Stimulated activated naive B cell treated with anti-CD40 and anti-IgM and Interleukin-4, amounts not matched to agents 10 μg/mL and 1 μg/mL and 100 μg/mL, for 72 hours (primary cell): Measurements from ENCODE around the gene PFKFB4.

Source experiments
- ATAC-seq, 2 donors: fragments of 150-1000 bp; cut with Tn5 transposase; replicated peaks; 2 replicates each; pipeline ENCODE4 v1.10.0; 2021; ENCODE audit warnings: moderate library complexity in 1 of 2
- DNase-seq: peaks from one replicate; pipeline ENCODE4 v3.0.0; 2021
- H3K27ac Mint-ChIP-seq: one replicate; pipeline ENCODE4 v1.8.0; 2022; ENCODE audit warnings: mild to moderate bottlenecking, mixed read lengths
- H3K27me3 Mint-ChIP-seq, 2 donors: one replicate each; pipeline ENCODE4 v1.8.0; 2022; ENCODE audit warnings: mixed read lengths in 2 of 2
- H3K36me3 Mint-ChIP-seq, 2 donors: one replicate each; pipeline ENCODE4 v1.8.0; 2022; ENCODE audit warnings: mixed read lengths in 2 of 2, mild to moderate bottlenecking in 1 of 2
- H3K4me1 Mint-ChIP-seq, 2 donors: one replicate each; pipeline ENCODE4 v1.8.0; 2022; ENCODE audit warnings: mixed read lengths in 2 of 2, mild to moderate bottlenecking in 1 of 2
- H3K4me3 Mint-ChIP-seq, 2 donors: one replicate each; pipeline ENCODE4 v1.8.0; 2022; ENCODE audit warnings: mild to moderate bottlenecking in 2 of 2, mixed read lengths in 2 of 2, moderate library complexity in 1 of 2
- H3K9me3 Mint-ChIP-seq, 2 donors: one replicate each; pipeline ENCODE4 v1.8.0; 2022; ENCODE audit warnings: mixed read lengths in 2 of 2, mild to moderate bottlenecking in 1 of 2

The PFKFB4 gene

DNA sequence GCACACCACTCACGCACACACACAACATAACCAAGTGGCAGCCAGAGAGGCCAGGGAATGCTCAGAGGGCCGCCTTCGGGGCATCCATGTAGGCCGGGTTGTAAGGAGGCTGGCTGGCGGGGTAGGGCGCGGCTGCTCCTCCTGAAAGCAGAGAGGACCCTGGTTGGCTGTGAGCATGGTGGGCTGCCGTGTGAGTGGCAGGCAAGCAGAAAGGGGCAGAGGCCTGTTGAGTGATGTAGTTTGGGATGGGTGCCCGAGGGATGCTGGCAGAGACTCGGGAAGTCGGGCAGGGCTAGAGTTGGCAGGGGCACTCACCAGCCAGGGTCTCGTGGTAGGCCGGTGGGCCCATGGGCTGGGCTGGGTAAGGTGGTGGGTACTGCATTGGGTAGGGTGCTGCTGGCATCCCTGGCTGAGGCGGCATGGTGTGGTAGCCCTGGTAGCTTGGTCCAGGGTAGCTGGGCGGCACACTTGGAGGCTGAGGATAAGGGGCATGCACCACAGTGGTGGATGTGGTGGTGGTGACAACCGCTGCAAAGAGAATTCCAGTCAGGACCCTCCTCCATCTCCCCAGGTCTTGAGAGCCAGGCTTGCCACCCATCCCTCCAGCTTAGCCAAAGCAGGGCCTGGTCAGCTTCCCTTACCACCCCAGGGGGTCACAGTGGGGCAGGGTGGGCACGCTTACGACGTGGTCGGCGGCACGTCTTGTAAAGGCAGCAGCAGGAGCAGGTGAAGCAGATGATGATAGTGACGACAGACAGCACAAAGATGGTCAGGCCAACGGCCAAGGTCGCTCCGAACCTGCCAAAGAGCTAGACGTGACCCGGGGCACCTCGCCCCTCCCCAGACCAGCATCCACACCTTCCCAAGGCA, 87.3 kb downstream of the PFKFB4 start:
- Mint-ChIP-seq H3K27ac (peak overlapping the region; percentile 90), H3K9me3 (no peaks in the 10 kb centered on the region), H3K4me1 (peaks cover 51 to 63% of the 10 kb centered on the region in 2 donors), H3K36me3 (peaks cover 19 to 53% of the 10 kb centered on the region in 2 donors), H3K27me3 (no peaks in the 10 kb centered on the region), H3K4me3 (peak overlapping the region; percentile 58 to 66)
- ATAC-seq (no peak), DNase-seq (no peak)

DNA sequence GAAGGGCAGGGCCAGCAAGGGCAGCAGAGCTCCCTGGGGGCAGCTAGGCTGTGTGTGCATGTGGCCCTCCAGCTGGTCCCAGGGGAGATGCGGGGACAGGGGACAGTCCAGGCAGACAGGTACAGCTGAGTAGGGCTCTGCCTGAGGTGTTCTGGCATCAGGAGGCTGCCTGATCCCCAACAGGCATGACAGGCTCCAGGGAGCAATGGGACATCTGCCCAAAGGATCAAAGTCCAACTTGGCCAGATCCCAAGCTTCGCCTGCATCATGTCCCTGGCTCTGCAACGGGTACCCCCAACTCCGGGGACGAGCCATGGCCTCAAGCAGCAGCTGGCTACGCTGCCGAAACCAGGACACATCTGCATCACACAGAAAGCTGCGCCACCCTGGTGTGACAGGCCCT, 88.3 kb downstream of the PFKFB4 start:
- no peaks in the 10 kb centered on the region for H3K9me3 Mint-ChIP-seq
- peaks cover 19 to 53% of the 10 kb centered on the region in 2 donors for H3K36me3 Mint-ChIP-seq
- ATAC-seq (no peak), DNase-seq (no peak)
- H3K27me3 Mint-ChIP-seq, result no peaks in the 10 kb centered on the region
- peak overlapping the region; percentile 97 for H3K27ac Mint-ChIP-seq
- peak overlapping the region; percentile 94 for H3K4me3 Mint-ChIP-seq
- peaks cover 49 to 59% of the 10 kb centered on the region in 2 donors for H3K4me1 Mint-ChIP-seq
